ENCODE results near the gene CDK7. TPM values are rescaled to one million over a fixed set of nuclear protein-coding genes. Genes with fewer than 3 reads are reported as not detected.

Gene CDK7
- total RNA-seq, 6 experiments from 2014 or later = 6.0 to 10.0 (median 8.1) TPM

DNA sequence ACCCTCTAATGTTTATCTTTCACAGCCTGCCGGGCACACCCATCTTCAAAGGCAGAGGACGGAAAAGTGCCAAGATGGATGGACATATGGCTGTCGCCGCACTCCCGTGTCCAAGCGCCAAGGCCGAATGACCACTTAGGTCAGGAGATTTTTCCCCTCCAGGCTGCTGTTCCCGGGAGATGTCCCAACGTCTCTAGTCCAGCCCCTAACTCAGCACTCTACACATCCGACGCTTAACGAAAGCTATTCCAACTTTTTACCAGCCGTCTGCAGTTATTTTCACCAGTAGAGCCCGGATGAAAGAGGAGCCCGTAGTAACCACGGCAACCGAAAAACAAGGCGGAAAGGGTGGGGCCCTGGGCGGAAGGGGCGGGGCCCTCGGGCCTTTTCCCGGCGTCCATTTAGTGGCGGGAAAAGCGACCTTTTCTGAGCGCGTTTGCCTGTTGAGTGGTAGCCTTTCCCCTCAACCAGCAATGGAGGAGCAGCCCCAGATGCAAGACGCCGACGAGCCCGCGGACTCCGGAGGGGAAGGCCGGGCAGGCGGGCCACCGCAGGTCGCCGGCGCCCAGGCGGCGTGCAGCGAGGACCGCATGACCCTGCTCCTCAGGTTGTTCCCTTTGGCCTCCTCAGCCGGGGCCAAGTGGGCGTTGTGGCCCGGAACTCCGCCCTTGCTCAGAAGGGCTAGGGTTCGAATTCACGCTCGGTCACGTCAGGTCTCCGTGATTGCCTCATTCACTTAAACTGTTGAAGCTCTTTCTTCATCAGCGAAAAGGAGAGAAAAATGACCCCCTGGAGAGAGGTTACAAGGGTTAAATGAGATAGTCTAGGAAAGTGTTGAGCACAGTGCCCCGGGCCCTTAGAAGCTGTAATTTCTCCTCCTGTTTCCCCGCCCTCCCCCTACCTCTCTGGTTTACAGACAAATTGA is 45.3 kb upstream of the CDK7 start, which contains the start of gene CENPH:
Gene CENPH, plus strand, starts transcription at position 422 of the 925 bp plus-strand sequence. Its CDS starts 52 bp downstream, at position 474.
- H3K27ac ChIP-seq = peak within 1 kb of the TSS in 2 of 3 donors; percentile 33 to 43
- ATAC-seq (peak; percentile 99 to 100 (median 100)), DNase-seq (peak; percentile 90 to 92 (median 91))
- TF ChIP-seq POLR2A (IDR thresholded peaks at IDR 0.05) = no peak
- TF ChIP-seq CTCF (IDR thresholded peaks at IDR 0.05) = no peak
- H3K36me3 ChIP-seq = no peaks in the 10 kb centered on the region
- no peaks in the 10 kb centered on the region for H3K27me3 ChIP-seq
- peak within 1 kb of the TSS; percentile 74 to 93 (median 88) for H3K4me3 ChIP-seq
- peaks cover 0 to 6% (median 3%) of the 10 kb centered on the region in 4 donors for H3K4me1 ChIP-seq
- H3K9me3 ChIP-seq = no peaks in the 10 kb centered on the region
- intact Hi-C loops (cut with DNase I) = no loop called here
- 2% methylated on average over 21 of the region's 55 CpGs for WGBS (ENCODE audit: insufficient coverage, low coverage, low lambda C conversion rate, missing lambda C conversion rate)

GRCh38 chr5:69202497-69202896 is 32.2 kb upstream of the CDK7 start:
- Histone ChIP-seq H3K27me3 (no peaks in the 10 kb centered on the region), H3K4me1 (peaks cover 0 to 7% (median 0%) of the 10 kb centered on the region in 4 donors), H3K9me3 (no peaks in the 10 kb centered on the region), H3K4me3 (no peak overlapping the region), H3K36me3 (no peaks in the 10 kb centered on the region), H3K27ac (no peak overlapping the region)
- ATAC-seq (no peak), DNase-seq (no peak)
- 100% methylated on average over 1 of the region's 1 CpG for WGBS (ENCODE audit: insufficient coverage, low coverage, low lambda C conversion rate, missing lambda C conversion rate)
- TF ChIP-seq POLR2A (IDR thresholded peaks at IDR 0.05) = no peak
- no peak for TF ChIP-seq CTCF (IDR thresholded peaks at IDR 0.05)
- intact Hi-C loops (cut with DNase I) = no loop called here

- Histone ChIP-seq H3K9me3 (no peaks in the 10 kb centered on the region), H3K4me3 (no peak overlapping the region), H3K27ac (no peak overlapping the region), H3K27me3 (no peaks in the 10 kb centered on the region), H3K36me3 (no peaks in the 10 kb centered on the region), H3K4me1 (peaks cover 0 to 7% (median 0%) of the 10 kb centered on the region in 4 donors)
- 62% methylated on average over 2 of the region's 5 CpGs for WGBS (ENCODE audit: insufficient coverage, low coverage, low lambda C conversion rate, missing lambda C conversion rate)
- peak in 1 of 3 donors; percentile 45 for DNase-seq
- ATAC-seq = peak in 2 of 4 donors; percentile 65 to 78
- no peak for TF ChIP-seq POLR2A (IDR thresholded peaks at IDR 0.05)
- no peak for TF ChIP-seq CTCF (IDR thresholded peaks at IDR 0.05)
- intact Hi-C loops (cut with DNase I) = no loop called here
Measured at GRCh38 chr5:69206528-69207190, 28.0 kb upstream of the CDK7 start.

DNA sequence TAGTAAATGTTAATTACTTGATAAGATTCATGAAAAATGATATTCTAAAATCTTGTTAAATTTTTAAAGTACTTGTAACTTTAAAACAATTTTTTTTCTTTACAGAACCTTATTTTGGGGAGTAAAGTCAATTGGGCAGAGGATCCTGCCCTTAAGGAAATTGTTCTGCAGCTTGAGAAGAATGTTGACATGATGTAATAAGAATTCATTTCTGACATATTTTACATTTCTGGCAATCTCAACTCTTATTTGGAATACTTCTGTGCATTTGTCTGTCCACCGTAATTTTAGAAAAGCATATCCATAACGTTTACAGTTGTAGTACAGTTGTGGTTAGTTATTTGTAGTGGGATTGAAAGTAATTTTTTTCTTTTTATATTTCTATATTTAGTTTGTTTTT is 25.1 kb upstream of the CDK7 start:
- intact Hi-C loops (cut with DNase I) = no loop called here
- WGBS (ENCODE audit: insufficient coverage, low coverage, low lambda C conversion rate, missing lambda C conversion rate) = 67% methylated on average over 2 of the region's 2 CpGs
- Histone ChIP-seq H3K9me3 (no peaks in the 10 kb centered on the region), H3K27me3 (no peaks in the 10 kb centered on the region), H3K4me3 (no peak overlapping the region), H3K36me3 (no peaks in the 10 kb centered on the region), H3K27ac (no peak overlapping the region), H3K4me1 (peaks cover 0 to 7% (median 0%) of the 10 kb centered on the region in 4 donors)
- ATAC-seq (no peak), DNase-seq (no peak)
- TF ChIP-seq CTCF (IDR thresholded peaks at IDR 0.05) = no peak
- TF ChIP-seq POLR2A (IDR thresholded peaks at IDR 0.05) = no peak
